Nephron progenitor cell (in vitro differentiated cells): ENCODE measurements around the gene DUSP14.

Source experiments
- DNase-seq: peaks from one replicate; pipeline ENCODE4 v3.0.0; 2021
- H3K27ac Mint-ChIP-seq: 2 replicates; pipeline ENCODE4 v1.8.0; 2021; ENCODE audit warnings: mild to moderate bottlenecking, moderate library complexity, mixed read lengths
- H3K27me3 Mint-ChIP-seq: 2 replicates; pipeline ENCODE4 v1.8.0; 2021; ENCODE audit warnings: mild to moderate bottlenecking, low read depth, mixed read lengths; ENCODE audit not compliant: poor library complexity
- H3K36me3 Mint-ChIP-seq: 2 replicates; pipeline ENCODE4 v1.8.0; 2021; ENCODE audit warnings: low read depth, mixed read lengths
- H3K4me1 Mint-ChIP-seq: 2 replicates; pipeline ENCODE4 v1.8.0; 2021; ENCODE audit warnings: mixed read lengths
- H3K4me3 Mint-ChIP-seq: 2 replicates; pipeline ENCODE4 v1.8.0; 2021; ENCODE audit warnings: mild to moderate bottlenecking, moderate library complexity, mixed read lengths
- H3K9me3 Mint-ChIP-seq: 2 replicates; pipeline ENCODE4 v1.8.0; 2021; ENCODE audit warnings: mild to moderate bottlenecking, moderate library complexity, mixed read lengths
- CTCF ChIP-seq: fragments of 200-600 bp; sonication (generic); IDR thresholded peaks from 2 replicates; pipeline ENCODE4 v1.5.0; 2021; ENCODE audit warnings: antibody characterized with exemption

The DUSP14 gene

GRCh38 chr17:37553401-37553966, 63.8 kb downstream of the DUSP14 start:
- Mint-ChIP-seq H3K4me3 (no peak overlapping the region), H3K36me3 (peaks cover 38% of the 10 kb centered on the region), H3K4me1 (no peaks in the 10 kb centered on the region), H3K27ac (no peak overlapping the region), H3K9me3 (no peaks in the 10 kb centered on the region), H3K27me3 (no peaks in the 10 kb centered on the region)
- no peak for DNase-seq
- no peak for TF ChIP-seq CTCF

- DNase-seq = no peak
- no peaks in the 10 kb centered on the region for H3K4me1 Mint-ChIP-seq
- peaks cover 40% of the 10 kb centered on the region for H3K36me3 Mint-ChIP-seq
- no peaks in the 10 kb centered on the region for H3K9me3 Mint-ChIP-seq
- H3K27me3 Mint-ChIP-seq = no peaks in the 10 kb centered on the region
- TF ChIP-seq CTCF = no peak
- no peak overlapping the region for H3K4me3 Mint-ChIP-seq
- H3K27ac Mint-ChIP-seq = no peak overlapping the region
Measured at GRCh38 chr17:37555386-37555785, 65.7 kb downstream of the DUSP14 start.

GRCh38 chr17:37557482-37557881, 67.8 kb downstream of the DUSP14 start:
- no peak for TF ChIP-seq CTCF
- Mint-ChIP-seq H3K4me1 (no peaks in the 10 kb centered on the region), H3K4me3 (no peak overlapping the region), H3K9me3 (no peaks in the 10 kb centered on the region), H3K36me3 (peaks cover 55% of the 10 kb centered on the region), H3K27ac (no peak overlapping the region), H3K27me3 (no peaks in the 10 kb centered on the region)
- no peak for DNase-seq

- no peak for DNase-seq
- Mint-ChIP-seq H3K4me1 (no peaks in the 10 kb centered on the region), H3K36me3 (peaks cover 56% of the 10 kb centered on the region), H3K9me3 (no peaks in the 10 kb centered on the region), H3K4me3 (no peak overlapping the region), H3K27ac (no peak overlapping the region), H3K27me3 (no peaks in the 10 kb centered on the region)
- no peak for TF ChIP-seq CTCF
Measured at GRCh38 chr17:37558299-37558698, 68.6 kb downstream of the DUSP14 start.

- Mint-ChIP-seq H3K27me3 (no peaks in the 10 kb centered on the region), H3K27ac (no peak overlapping the region), H3K9me3 (peaks cover 16% of the 10 kb centered on the region), H3K4me3 (no peak overlapping the region), H3K36me3 (peaks cover 76% of the 10 kb centered on the region), H3K4me1 (no peaks in the 10 kb centered on the region)
- no peak for DNase-seq
- TF ChIP-seq CTCF = no peak
Measured at GRCh38 chr17:37562016-37562745, 72.5 kb downstream of the DUSP14 start.
